SK-N-SH (cell line): ENCODE results near the gene FAF2. TPM values are rescaled to one million over a fixed set of nuclear protein-coding genes. Genes with fewer than 3 reads are reported as not detected.

ENCODE experiments used
- CTCF ChIA-PET: fragments of 300-600, 350-600 bp; formaldehyde crosslinking; extraction: SDS; loops from one replicate; lab custom pipeline; 2021; lab: Yijun Ruan, JAX
- POLR2A ChIA-PET: fragments of 350-600 bp; sonication (Branson Sonifier 250); formaldehyde crosslinking; extraction: SDS; loops from one replicate; lab custom pipeline; 2020; ENCODE audit warnings: antibody characterized with exemption, inconsistent platforms; lab: Yijun Ruan, JAX
- DNase-seq: peaks from one replicate; pipeline ENCODE4 v3.0.0; 2012
- H2AFZ ChIP-seq: fragments of 200-600 bp; sonication (generic); 2 replicates; pipeline ENCODE4 v1.8.1; 2016; ENCODE audit warnings: antibody characterized with exemption, mild to moderate bottlenecking, low read depth
- H3F3A ChIP-seq: fragments of 200-600 bp; sonication (generic); replicated peaks from 2 replicates; pipeline ENCODE3; 2016; ENCODE audit warnings: antibody characterized with exemption, mild to moderate bottlenecking; ENCODE audit not compliant: insufficient read depth
- H3K27ac ChIP-seq, 2 experiments: fragments of 200-500 bp in 1 of 2; fragments of 200-600 bp in 1 of 2; sonication (Bioruptor generic) in 1 of 2; sonication (generic), shearing (Covaris generic) in 1 of 2; 2 replicates each; pipeline versions ENCODE4 v1.5.1 to v1.6.1; 2014 to 2016; ENCODE audit warnings: low read depth in 2 of 2, inconsistent platforms in 1 of 2, low read length in 1 of 2, mild to moderate bottlenecking in 1 of 2, mixed read lengths in 1 of 2
- H3K27me3 ChIP-seq: fragments of 200-600 bp; sonication (generic), shearing (Covaris generic); 2 replicates; pipeline ENCODE4 v1.6.1; 2016; ENCODE audit warnings: mixed run types; ENCODE audit not compliant: insufficient read depth
- H3K36me3 ChIP-seq, 2 experiments: fragments of 200-500 bp in 1 of 2; fragments of 200-600 bp in 1 of 2; sonication (Bioruptor generic) in 1 of 2; sonication (generic) in 1 of 2; replicated peaks in 1 of 2; 2 replicates each; pipeline versions ENCODE3 to v1.5.1; 2014 to 2016; ENCODE audit warnings: low read length in 1 of 2, mild to moderate bottlenecking in 1 of 2; ENCODE audit not compliant: insufficient read depth in 2 of 2, control insufficient read depth in 1 of 2
- H3K4me1 ChIP-seq, 2 experiments: fragments of 200-500 bp in 1 of 2; fragments of 200-600 bp in 1 of 2; sonication (Bioruptor generic) in 1 of 2; sonication (generic), shearing (Covaris generic) in 1 of 2; 2 replicates each; pipeline versions ENCODE4 v1.5.1 to v1.6.1; 2014 to 2016; ENCODE audit warnings: low read depth in 1 of 2, low read length in 1 of 2, mixed run types in 1 of 2; ENCODE audit not compliant: insufficient read depth in 2 of 2, control insufficient read depth in 1 of 2
- H3K4me2 ChIP-seq: fragments of 200-600 bp; sonication (generic), shearing (Covaris generic); 2 replicates; pipeline ENCODE4 v1.6.1; 2017; ENCODE audit warnings: mixed run types
- H3K4me3 ChIP-seq, 2 experiments: fragments of 200-500 bp in 1 of 2; fragments of 200-600 bp in 1 of 2; sonication (Bioruptor generic) in 1 of 2; sonication (generic), shearing (Covaris generic) in 1 of 2; 2 replicates each; pipeline versions ENCODE4 v1.5.1 to v1.8.1; 2014 to 2016; ENCODE audit warnings: low read depth in 2 of 2, inconsistent platforms in 1 of 2, low read length in 1 of 2, mild to moderate bottlenecking in 1 of 2, mixed read lengths in 1 of 2, moderate library complexity in 1 of 2
- H3K79me2 ChIP-seq: fragments of 200-600 bp; sonication (generic); 2 replicates; pipeline ENCODE4 v1.8.1; 2017; ENCODE audit warnings: mild to moderate bottlenecking; ENCODE audit not compliant: insufficient read depth
- H3K9ac ChIP-seq: fragments of 200-600 bp; sonication (generic); 2 replicates; pipeline ENCODE4 v1.6.1; 2017; ENCODE audit warnings: mixed run types
- H3K9me2 ChIP-seq: fragments of 200-600 bp; sonication (generic); 2 replicates; pipeline ENCODE4 v1.6.1; 2017; ENCODE audit warnings: mixed run types
- H3K9me3 ChIP-seq: fragments of 200-600 bp; sonication (generic); 2 replicates; pipeline ENCODE4 v1.6.1; 2017; ENCODE audit warnings: mixed run types, mild to moderate bottlenecking, moderate library complexity
- H4K20me1 ChIP-seq: fragments of 200-600 bp; sonication (generic); 2 replicates; pipeline ENCODE4 v1.6.1; 2017; ENCODE audit warnings: mild to moderate bottlenecking, mixed run types; ENCODE audit not compliant: insufficient read depth
- FOSL2 ChIP-seq: IDR thresholded peaks from 2 replicates; pipeline ENCODE4 v1.4.0; 2012; ENCODE audit warnings: low read depth, mild to moderate bottlenecking, moderate library complexity, borderline replicate concordance
- FOXJ3 ChIP-seq: sonication (generic); formaldehyde crosslinking; IDR thresholded peaks from 2 replicates; pipeline ENCODE4 v1.5.1; 2020; ENCODE audit warnings: mild to moderate bottlenecking, missing genetic modification reagents
- MAX ChIP-seq: IDR thresholded peaks from 2 replicates; pipeline ENCODE4 v1.4.0; 2012; ENCODE audit warnings: low read depth
- MEF2A ChIP-seq: IDR thresholded peaks from 2 replicates; pipeline ENCODE4 v1.4.0; 2012; ENCODE audit warnings: low read depth, borderline replicate concordance
- NRF1 ChIP-seq: IDR thresholded peaks from 2 replicates; pipeline ENCODE4 v1.6.1; 2012; ENCODE audit warnings: low read depth, mild to moderate bottlenecking, low read length
- RFX5 ChIP-seq: IDR thresholded peaks from 2 replicates; pipeline ENCODE4 v1.6.1; 2012; ENCODE audit warnings: mild to moderate bottlenecking, improper control_type of control experiment, low read length
- SIN3A ChIP-seq: IDR thresholded peaks from 2 replicates; pipeline ENCODE4 v1.6.1; 2012; ENCODE audit warnings: low read depth, mild to moderate bottlenecking, low read length, moderate library complexity, borderline replicate concordance
- TAF1 ChIP-seq: IDR thresholded peaks from 2 replicates; pipeline ENCODE4 v1.6.1; 2012; ENCODE audit warnings: low read depth, mild to moderate bottlenecking, low read length, moderate library complexity, borderline replicate concordance
- TCF12 ChIP-seq: IDR thresholded peaks from 2 replicates; pipeline ENCODE4 v1.4.0; 2012
- USF1 ChIP-seq: IDR thresholded peaks from 2 replicates; pipeline ENCODE4 v1.4.0; 2012; ENCODE audit warnings: low read depth, borderline replicate concordance
- YY1 ChIP-seq: IDR thresholded peaks from 2 replicates; pipeline ENCODE4 v1.4.0; 2012; ENCODE audit warnings: low read depth, mild to moderate bottlenecking
- WGBS: methylation state at CpG from one replicate; pipeline ENCODE4 v1.1.6; 2017; ENCODE audit warnings: low lambda C conversion rate; 5-methylcytosine and 5-hydroxymethylcytosine counted together
- polyA plus RNA-seq, 3 experiments: library from polyadenylated mRNA; depleted of rRNA; stranded (reverse); fragments of >200 nt; gene quantifications; 2 replicates each; pipeline ENCODE4 v1.2.3, GENCODE V29; 2012
- TF ChIP-seq, protein P1 (sequence below): IDR thresholded peaks from 2 replicates; pipeline ENCODE4 v1.4.0; 2012; ENCODE audit warnings: low read depth, borderline replicate concordance
- TF ChIP-seq, protein P2 (sequence below): fragments of 200-600 bp; sonication (generic); IDR thresholded peaks from 2 replicates; pipeline ENCODE4 v1.6.1; 2017; ENCODE audit warnings: antibody characterized with exemption, mild to moderate bottlenecking, moderate library complexity

The FAF2 gene
- polyA plus RNA-seq, 1 of the 3 experiments (the other 2 are of a cell fraction): 25.5 TPM

GRCh38 chr5:176471098-176471497, 22.9 kb downstream of the FAF2 start:
- Histone ChIP-seq H3K36me3 (peaks cover 8 to 17% of the 10 kb centered on the region in 2 experiments), H3K27ac (no peak overlapping the region), H3K27me3 (no peaks in the 10 kb centered on the region), H3F3A (peaks cover 30% of the 10 kb centered on the region), H3K9me2 (no peaks in the 10 kb centered on the region), H3K79me2 (peaks cover 86% of the 10 kb centered on the region), H3K9ac (no peak overlapping the region), H3K4me1 (0 out of 4 replicates have a peak, but pooled peaks cover 0 to 7% of the 10 kb centered on the region in 2 experiments), H3K4me2 (no peak overlapping the region), H3K9me3 (no peaks in the 10 kb centered on the region), H2AFZ (no peak overlapping the region), H4K20me1 (peaks cover 40% of the 10 kb centered on the region), H3K4me3 (no peak overlapping the region)
- no peak for DNase-seq
- CTCF ChIA-PET: no interaction called here
- TF ChIP-seq YY1: no peak
- TF ChIP-seq MEF2A: no peak
- TF ChIP-seq, protein P1, sequence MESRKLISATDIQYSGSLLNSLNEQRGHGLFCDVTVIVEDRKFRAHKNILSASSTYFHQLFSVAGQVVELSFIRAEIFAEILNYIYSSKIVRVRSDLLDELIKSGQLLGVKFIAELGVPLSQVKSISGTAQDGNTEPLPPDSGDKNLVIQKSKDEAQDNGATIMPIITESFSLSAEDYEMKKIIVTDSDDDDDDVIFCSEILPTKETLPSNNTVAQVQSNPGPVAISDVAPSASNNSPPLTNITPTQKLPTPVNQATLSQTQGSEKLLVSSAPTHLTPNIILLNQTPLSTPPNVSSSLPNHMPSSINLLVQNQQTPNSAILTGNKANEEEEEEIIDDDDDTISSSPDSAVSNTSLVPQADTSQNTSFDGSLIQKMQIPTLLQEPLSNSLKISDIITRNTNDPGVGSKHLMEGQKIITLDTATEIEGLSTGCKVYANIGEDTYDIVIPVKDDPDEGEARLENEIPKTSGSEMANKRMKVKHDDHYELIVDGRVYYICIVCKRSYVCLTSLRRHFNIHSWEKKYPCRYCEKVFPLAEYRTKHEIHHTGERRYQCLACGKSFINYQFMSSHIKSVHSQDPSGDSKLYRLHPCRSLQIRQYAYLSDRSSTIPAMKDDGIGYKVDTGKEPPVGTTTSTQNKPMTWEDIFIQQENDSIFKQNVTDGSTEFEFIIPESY: no peak
- no peak for TF ChIP-seq FOSL2
- TF ChIP-seq, protein P2, sequence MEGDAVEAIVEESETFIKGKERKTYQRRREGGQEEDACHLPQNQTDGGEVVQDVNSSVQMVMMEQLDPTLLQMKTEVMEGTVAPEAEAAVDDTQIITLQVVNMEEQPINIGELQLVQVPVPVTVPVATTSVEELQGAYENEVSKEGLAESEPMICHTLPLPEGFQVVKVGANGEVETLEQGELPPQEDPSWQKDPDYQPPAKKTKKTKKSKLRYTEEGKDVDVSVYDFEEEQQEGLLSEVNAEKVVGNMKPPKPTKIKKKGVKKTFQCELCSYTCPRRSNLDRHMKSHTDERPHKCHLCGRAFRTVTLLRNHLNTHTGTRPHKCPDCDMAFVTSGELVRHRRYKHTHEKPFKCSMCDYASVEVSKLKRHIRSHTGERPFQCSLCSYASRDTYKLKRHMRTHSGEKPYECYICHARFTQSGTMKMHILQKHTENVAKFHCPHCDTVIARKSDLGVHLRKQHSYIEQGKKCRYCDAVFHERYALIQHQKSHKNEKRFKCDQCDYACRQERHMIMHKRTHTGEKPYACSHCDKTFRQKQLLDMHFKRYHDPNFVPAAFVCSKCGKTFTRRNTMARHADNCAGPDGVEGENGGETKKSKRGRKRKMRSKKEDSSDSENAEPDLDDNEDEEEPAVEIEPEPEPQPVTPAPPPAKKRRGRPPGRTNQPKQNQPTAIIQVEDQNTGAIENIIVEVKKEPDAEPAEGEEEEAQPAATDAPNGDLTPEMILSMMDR: no peak
- WGBS: 97% methylated on average over 2 of the region's 2 CpGs
- POLR2A ChIA-PET: no interaction called here

DNA sequence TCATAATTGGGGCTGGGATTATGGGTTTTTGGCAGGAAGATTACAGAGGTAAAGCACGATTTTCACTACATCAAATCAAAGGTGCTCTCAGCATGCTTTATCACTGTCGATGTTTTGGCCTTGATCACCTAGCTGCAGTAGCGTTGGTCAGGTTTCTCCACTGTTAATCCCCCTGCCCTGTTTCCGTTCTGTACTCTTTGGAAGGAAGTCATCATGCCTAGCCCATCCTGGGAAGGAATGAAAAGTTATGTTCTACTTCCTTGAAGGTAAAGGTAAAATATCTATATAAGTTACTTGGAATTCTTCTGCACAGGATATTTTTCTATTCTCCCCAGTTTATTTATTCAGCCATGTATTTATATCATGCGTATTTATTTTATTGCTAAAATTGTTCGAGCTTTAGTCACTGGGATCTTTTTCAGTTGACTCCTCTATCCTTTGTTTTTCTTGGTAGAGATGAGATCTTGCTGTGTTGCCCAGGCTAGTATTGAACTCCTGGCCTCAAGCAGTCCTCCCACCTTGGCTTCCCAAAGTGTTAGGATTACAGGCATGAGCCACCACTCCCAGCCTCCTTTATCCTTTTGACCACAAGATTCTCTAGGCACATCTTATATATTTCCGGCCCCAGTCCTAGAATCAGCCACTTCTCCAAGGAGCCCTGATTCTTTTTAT, 25.3 kb downstream of the FAF2 start:
- H3K36me3 ChIP-seq: peaks cover 8 to 21% of the 10 kb centered on the region in 2 experiments
- no peak overlapping the region for H2AFZ ChIP-seq
- peaks cover 25% of the 10 kb centered on the region for H3F3A ChIP-seq
- no peak overlapping the region for H3K4me3 ChIP-seq
- H3K9me3 ChIP-seq: no peaks in the 10 kb centered on the region
- peaks cover 85% of the 10 kb centered on the region for H3K79me2 ChIP-seq
- 0 out of 4 replicates have a peak, but pooled peaks cover 0 to 7% of the 10 kb centered on the region in 2 experiments for H3K4me1 ChIP-seq
- H4K20me1 ChIP-seq: peaks cover 32% of the 10 kb centered on the region
- no peaks in the 10 kb centered on the region for H3K9me2 ChIP-seq
- H3K27ac ChIP-seq: peak overlapping the region; percentile 45 to 72; a peak in 3 of 4 replicates
- TF ChIP-seq USF1 (no peak), MEF2A (no peak), FOXJ3 (no peak), NRF1 (no peak), RFX5 (no peak), TCF12 (no peak), MAX (no peak), SIN3A (no peak), TAF1 (no peak)
- CTCF ChIA-PET: interaction anchor here (3.7 kb wide), 1 partner anchor 25 kb away, joined by 19 read pairs; the partner anchor contains the start of gene FAF2
- no peak for DNase-seq
- POLR2A ChIA-PET: no interaction called here
- H3K4me2 ChIP-seq: no peak overlapping the region
- no peak overlapping the region for H3K9ac ChIP-seq
- 95% methylated on average over 7 of the region's 7 CpGs for WGBS
- no peaks in the 10 kb centered on the region for H3K27me3 ChIP-seq
